Measurements from ENCODE around the gene AQP1. TPM values are rescaled to one million over a fixed set of nuclear protein-coding genes. Genes with fewer than 3 reads are reported as not detected.

Gene AQP1
- total RNA-seq, 2 donors from 2014 or later = 33.9 to 47.4 TPM

DNA sequence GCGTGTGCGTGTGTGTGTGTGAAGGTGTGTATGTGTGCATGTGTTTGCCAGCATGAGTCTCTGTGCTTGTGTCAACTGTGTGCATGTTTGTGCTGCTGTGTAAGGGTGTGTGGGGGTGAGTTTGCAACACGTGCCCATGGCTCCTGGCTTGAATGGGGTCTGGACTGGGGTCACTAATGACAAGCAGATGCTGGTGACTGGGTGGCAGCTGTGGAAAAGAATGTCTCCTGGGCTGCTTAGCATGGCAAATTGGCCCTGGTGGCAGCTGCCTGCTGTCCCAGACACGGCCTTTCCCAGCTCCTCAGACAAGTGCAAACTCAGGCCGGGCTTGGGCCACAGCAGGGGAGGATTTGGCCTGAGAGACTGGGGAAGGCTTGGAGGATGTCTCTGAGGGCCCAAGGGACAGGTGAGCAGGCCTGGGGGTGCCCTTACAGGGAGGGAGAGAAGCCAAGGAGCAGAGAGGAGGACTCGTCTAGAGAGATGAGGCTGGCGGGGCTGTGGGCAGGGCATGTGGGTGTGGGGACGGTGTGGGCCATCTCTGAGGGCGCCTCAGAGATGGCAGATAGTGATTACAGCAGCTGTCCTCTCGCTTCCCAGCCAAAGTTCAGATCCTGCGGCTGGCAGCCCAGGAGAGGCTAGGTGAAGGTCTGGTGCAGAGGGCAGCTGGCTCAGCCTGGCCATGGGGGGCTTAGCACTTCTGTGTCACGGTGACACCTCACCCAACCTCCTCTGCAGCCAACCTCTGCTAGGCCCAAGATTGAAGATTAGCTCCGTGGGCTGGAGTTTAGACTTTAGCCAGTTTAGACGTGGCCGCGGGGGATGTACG, 1.5 kb downstream of the AQP1 start:
- no peaks in the 10 kb centered on the region for H3K9me3 ChIP-seq
- H3K4me1 ChIP-seq = peaks cover 19% of the 10 kb centered on the region
- no peaks in the 10 kb centered on the region for H3K27me3 ChIP-seq
- H3K4me3 ChIP-seq = peak overlapping the region; percentile 9
- intact Hi-C loops (cut with DNase I) = no loop called here
- peak; percentile 61 for DNase-seq
- peak overlapping the region; percentile 43 to 77 for H3K9ac ChIP-seq (ENCODE audit: low read depth in 2 of 2, low read length in 2 of 2)
- no peaks in the 10 kb centered on the region for H3K36me3 ChIP-seq
- no peak for TF ChIP-seq CTCF (IDR thresholded peaks at IDR 0.05)
- no peak overlapping the region for H3K27ac ChIP-seq

- no peak for TF ChIP-seq CTCF (IDR thresholded peaks at IDR 0.05)
- Histone ChIP-seq H3K27me3 (no peaks in the 10 kb centered on the region), H3K4me3 (peak overlapping the region; percentile 9), H3K36me3 (no peaks in the 10 kb centered on the region), H3K27ac (no peak overlapping the region), H3K9me3 (no peaks in the 10 kb centered on the region), H3K9ac (ENCODE audit: low read depth in 2 of 2, low read length in 2 of 2) (peak overlapping the region; percentile 35 to 77), H3K4me1 (peaks cover 19% of the 10 kb centered on the region)
- peak; percentile 66 for DNase-seq
- intact Hi-C loops (cut with DNase I) = no loop called here
These were observed 2.3 kb downstream of the AQP1 start for GRCh38 chr7:30913821-30914515.

DNA sequence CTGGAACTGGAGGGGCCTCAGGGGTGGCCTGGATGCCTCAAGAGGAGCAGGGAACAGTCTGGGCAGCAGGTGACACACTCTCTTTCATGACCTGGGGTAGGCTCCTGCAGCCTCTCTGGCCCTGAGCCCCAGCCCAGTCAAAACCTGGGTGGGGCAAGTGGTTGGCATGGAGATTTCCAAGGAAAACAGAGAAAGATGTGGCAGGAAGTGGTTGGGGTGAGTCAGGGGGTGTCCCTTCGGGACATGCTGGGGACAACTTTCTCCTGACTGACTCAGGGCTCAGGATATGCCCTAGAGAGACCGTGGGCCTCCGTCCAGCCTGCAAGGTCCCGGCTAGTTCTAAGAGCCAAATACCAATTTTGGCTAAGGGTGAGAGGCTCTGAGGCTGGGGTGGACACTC, 2.9 kb downstream of the AQP1 start:
- no peak overlapping the region for H3K27ac ChIP-seq

DNA sequence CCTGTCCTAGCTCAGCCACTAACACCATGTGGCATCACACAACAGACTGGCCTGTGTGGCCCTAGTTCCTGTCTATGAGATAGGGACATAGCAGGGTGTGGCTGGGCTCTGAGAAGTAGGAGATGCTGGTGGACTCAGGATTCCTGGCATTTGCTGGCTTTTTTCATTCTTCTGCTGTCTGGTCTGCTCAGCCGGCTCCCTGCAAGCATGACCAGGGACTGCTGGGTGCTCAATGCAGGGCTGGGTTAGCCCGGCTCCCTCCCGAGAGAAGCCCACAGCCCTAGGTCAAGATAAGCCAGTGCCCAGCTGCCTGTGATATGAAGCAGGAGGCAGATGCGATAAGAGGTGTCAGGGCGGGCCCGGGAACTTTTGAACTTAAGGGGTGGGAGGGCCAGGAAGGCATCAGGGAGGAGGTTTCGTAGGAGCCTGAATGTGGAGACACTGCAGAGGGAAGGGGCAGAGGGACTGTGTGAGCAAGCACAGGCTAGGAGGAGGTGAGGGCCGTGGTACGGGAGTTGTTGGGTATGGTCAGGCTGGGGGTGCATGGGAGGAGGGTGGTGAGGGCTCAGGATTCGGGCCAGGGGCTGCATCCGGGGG, 3.5 kb downstream of the AQP1 start:
- Histone ChIP-seq H3K9me3 (no peaks in the 10 kb centered on the region), H3K36me3 (no peaks in the 10 kb centered on the region), H3K27ac (no peak overlapping the region), H3K4me3 (no peak overlapping the region), H3K9ac (ENCODE audit: low read depth in 2 of 2, low read length in 2 of 2) (peak overlapping the region in 1 of 2 donors; percentile 12), H3K4me1 (peaks cover 19% of the 10 kb centered on the region), H3K27me3 (no peaks in the 10 kb centered on the region)
- intact Hi-C loops (cut with DNase I) = no loop called here
- no peak for TF ChIP-seq CTCF (IDR thresholded peaks at IDR 0.05)
- no peak for DNase-seq

More for the DNA sequence above, 2.9 kb downstream of the AQP1 start:
- H3K36me3 ChIP-seq = no peaks in the 10 kb centered on the region
- no peaks in the 10 kb centered on the region for H3K27me3 ChIP-seq
- no peak overlapping the region for H3K4me3 ChIP-seq
- peaks cover 19% of the 10 kb centered on the region for H3K4me1 ChIP-seq
- peak overlapping the region in 1 of 2 donors; percentile 77 for H3K9ac ChIP-seq (ENCODE audit: low read depth in 2 of 2, low read length in 2 of 2)
- DNase-seq = no peak
- no peaks in the 10 kb centered on the region for H3K9me3 ChIP-seq
- TF ChIP-seq CTCF (IDR thresholded peaks at IDR 0.05) = no peak
- intact Hi-C loops (cut with DNase I) = no loop called here

GRCh38 chr7:30915751-30916150, 4.1 kb downstream of the AQP1 start:
- Histone ChIP-seq H3K9me3 (no peaks in the 10 kb centered on the region), H3K9ac (ENCODE audit: low read depth in 2 of 2, low read length in 2 of 2) (peak overlapping the region in 1 of 2 donors; percentile 35), H3K4me1 (peaks cover 19% of the 10 kb centered on the region), H3K27me3 (no peaks in the 10 kb centered on the region), H3K4me3 (no peak overlapping the region), H3K36me3 (no peaks in the 10 kb centered on the region), H3K27ac (no peak overlapping the region)
- no peak for TF ChIP-seq CTCF (IDR thresholded peaks at IDR 0.05)
- intact Hi-C loops (cut with DNase I) = no loop called here
- no peak for DNase-seq
